GM18519 (cell line): ENCODE measurements around the gene ALOX12.

ENCODE experiments used
- ATAC-seq: cut with Tn5 transposase; IDR thresholded peaks from one replicate; pipeline ENCODE4 v1.9.1; 2021; ENCODE audit warnings: mild to moderate bottlenecking, moderate library complexity; ENCODE audit not compliant: unreplicated experiment, low FRiP score

ALOX12 gene

DNA sequence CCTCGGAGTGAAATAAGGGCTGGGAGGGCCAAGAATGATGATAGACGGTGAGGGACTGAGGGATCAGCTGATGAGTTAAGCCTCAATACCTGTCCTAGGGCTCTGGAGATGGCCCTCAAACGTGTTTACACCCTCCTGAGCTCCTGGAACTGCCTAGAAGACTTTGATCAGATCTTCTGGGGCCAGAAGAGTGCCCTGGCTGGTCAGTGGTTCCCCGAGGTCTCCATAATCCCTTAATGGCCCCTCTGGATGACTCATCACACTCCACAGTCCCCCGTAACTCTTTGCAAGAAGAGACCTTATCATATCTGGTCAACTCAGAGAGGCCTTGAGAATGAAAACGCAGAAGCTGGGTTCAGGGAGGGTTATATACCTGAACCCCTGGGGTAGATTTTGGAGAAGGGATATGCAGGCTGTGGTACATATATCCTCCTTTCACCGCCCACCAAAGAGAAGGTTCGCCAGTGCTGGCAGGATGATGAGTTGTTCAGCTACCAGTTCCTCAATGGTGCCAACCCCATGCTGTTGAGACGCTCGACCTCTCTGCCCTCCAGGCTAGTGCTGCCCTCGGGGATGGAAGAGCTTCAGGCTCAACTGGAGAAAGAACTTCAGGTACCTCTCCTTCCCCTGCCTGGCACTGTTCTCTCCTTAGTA, 3.1 kb downstream of the ALOX12 start:
- ATAC-seq: no peak

DNA sequence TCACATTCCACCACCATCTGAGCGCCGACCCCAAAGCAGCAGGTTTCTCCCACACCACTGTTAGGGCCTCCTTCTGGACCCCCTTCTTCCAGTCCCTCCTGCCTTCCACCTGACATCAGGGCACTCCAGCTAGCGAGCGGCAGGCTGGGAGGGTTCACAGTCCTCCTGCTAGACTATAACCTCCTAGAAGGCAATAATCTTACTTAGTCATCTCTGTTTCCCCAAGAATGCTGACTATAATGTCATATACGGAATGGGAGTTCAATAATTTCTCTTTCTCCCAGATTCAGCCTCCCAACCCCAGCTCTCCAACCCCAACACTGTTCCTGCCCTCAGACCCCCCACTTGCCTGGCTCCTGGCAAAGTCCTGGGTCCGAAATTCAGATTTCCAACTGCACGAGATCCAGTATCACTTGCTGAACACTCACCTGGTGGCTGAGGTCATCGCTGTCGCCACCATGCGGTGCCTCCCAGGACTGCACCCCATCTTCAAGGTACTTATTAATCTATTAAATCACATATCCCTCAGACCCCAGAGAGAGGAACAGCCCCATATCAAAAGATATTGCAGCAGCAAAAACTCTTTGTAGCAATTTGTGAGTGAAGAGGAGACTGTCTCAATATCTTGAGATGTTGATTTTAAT, 5.6 kb downstream of the ALOX12 start:
- no peak for ATAC-seq

DNA sequence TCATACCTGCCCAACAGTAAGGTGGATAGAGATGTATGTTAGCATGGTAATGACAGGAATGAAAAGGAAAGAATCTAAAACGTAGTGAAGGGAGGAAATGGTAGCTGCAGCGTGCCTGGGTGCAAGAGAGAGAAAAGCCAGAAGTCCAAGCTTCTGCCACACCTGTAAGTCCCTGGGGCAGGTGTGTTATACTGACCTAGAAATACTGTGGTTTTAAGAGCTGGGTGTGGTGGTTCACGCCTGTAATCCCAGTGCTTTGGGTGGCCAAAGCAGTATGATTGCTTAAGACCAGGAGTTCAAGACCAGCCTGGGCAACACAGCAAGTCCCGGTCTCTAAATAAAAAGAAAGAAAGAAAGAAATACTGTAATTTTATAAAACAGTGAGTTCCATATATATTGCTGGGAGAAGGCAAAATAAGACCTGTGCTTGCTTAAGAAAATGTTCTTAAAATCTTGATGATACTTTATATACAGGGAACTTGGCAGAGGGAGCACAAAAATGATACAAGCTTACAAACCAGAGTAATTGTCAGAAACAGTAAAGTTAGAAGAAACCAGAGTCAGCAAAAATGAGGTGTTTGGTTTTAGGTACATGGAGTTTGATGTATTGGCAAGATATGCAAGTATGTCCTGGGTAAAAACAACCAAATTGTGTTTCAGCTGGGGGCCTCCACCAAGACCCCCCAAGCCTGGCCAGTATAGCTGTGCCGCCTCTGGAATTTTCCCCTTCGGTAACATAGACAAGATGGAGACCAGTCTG, 6.6 kb downstream of the ALOX12 start:
- ATAC-seq: no peak

DNA sequence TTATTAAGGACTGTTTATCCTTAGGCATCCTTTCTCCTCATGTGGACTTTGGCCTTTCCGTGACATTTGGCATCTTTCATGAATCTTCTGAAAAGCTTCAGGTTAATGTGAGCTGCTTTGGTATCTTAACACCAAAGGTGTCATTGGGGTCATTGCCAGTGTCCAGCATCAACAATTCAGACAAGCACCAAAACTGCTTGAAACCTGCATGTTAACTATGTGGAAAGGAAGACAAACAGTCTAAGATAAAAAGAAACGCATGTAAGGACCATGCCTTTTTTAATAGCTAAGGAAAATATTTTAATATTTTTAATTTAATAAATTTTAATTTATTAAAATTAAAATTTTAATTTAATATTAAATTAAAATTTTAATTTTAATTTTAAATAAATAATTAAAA, 7.9 kb downstream of the ALOX12 start:
- ATAC-seq: no peak

DNA sequence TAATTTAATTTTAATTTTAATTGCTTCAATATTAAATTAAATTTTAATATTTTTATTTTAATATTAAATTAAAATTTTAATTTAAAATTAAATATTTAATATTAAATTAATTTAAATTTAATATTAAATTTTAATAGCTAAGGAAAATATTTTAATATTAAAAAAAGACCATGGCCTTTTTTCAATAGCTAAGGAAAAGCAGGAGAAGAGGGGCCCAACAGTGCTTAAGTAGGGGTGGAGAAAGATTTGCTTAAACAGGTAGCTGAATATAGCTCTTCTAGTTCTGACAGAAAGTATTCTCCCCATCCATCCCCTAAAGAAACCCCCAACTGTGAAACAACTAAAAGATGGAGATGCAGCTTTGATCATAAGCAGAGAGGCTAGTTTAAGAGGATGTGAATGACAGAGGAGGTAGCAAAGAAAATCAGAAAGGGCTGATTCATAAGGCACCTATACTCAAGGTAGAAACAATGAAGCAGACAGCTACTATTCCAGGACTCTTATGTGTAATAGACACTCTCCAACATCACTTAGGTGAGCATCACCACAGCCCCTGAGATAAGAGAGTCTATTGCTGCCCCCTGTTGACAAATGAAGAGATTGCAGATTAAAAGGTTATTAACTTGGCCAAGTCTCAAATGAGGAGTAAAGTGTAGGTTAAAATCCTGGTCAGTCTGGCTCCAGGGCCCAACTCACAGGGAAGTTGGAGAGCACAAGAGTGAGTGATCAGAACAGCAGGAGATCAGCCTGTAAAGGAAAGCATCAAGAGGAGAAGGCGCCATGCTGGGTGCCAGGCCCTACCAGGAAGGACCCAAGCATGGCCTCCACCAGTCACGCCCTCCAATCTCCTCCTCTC, 8.8 kb downstream of the ALOX12 start:
- no peak for ATAC-seq

DNA sequence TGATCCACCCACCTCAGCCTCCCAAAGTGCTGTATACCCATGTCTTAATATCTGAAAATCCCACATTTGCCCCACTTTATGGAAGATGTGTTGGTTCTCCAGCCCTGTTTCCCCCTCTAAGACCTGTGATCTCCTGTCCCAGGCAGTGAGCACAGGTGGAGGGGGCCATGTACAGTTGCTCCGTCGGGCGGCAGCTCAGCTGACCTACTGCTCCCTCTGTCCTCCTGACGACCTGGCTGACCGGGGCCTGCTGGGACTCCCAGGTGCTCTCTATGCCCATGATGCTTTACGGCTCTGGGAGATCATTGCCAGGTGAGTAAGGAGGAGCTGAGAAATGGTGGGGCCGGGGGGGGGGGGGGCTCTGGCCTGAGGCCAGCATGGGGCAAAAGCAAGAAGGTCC, 9.9 kb downstream of the ALOX12 start:
- ATAC-seq: no peak

DNA sequence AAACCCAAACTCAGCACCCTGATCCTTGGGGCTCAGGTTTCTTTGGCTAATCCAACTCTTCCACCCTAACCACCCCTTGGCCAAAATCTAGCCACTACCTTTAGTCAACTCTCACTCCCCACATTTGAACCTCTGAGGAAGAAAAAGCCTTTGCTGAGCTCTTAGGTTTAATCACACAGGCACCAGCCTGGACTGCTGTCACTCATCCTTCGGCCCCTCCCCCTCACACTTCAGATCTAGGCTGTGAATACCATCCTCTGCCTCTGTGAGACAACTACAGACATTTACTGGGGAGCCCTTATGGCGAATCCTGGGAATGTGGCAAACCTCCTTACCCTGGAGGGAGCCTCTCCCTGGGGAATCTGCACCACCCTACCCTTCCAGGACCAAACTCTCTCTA, 11.3 kb downstream of the ALOX12 start:
- no peak for ATAC-seq

DNA sequence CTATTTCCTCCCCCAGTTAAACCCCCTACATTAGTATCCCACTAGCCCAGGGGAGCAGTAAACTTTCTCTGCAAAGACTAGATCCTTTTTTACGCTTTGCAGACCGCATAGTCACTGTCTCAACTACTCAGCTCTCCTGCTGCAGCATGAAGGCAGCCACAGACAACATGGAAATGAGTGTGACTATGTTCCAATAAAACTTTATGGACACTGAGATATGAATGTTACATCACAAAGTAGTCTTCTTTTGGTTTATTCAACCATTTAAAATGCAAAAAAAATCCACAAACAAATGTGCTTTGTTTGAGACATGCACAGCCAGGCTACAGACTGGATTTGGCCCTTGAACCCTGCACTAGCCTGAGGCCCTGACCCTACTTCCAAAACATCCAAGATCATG, 14.7 kb downstream of the ALOX12 start:
- no peak for ATAC-seq

DNA sequence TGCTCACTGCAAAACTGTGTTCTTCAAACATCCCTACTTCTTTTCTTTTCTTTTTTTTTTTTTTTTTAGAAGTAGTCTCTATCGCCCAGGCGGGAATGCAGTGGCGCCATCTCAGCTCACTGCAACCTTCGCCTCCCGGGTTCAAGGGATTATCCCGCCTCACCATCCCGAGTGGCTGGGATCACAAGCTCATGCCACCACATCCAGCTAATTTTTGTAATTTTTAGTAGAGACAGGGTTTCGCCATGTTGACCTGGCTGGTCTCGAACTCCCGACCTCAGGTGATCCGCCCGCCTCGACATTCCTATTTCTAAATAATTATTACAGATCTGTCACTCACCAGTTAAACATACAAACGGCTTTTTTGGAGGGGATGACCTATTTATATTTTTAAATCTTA, 15.6 kb downstream of the ALOX12 start:
- no peak for ATAC-seq

DNA sequence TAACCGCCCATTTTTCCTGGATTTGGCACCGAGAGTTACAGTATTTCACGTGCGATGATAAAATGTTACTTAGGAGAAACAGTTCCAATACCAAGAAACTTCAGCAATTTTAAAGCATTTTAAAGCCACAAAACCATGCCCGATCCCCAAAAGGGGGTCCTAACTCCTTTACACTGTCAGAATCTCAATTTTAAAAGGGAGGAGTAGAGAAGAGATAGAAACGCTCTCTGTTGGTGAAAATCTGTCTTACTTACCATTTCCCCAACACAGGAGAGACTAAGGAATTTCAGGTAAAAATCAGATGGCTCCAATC, 16.0 kb downstream of the ALOX12 start:
- ATAC-seq: no peak

DNA sequence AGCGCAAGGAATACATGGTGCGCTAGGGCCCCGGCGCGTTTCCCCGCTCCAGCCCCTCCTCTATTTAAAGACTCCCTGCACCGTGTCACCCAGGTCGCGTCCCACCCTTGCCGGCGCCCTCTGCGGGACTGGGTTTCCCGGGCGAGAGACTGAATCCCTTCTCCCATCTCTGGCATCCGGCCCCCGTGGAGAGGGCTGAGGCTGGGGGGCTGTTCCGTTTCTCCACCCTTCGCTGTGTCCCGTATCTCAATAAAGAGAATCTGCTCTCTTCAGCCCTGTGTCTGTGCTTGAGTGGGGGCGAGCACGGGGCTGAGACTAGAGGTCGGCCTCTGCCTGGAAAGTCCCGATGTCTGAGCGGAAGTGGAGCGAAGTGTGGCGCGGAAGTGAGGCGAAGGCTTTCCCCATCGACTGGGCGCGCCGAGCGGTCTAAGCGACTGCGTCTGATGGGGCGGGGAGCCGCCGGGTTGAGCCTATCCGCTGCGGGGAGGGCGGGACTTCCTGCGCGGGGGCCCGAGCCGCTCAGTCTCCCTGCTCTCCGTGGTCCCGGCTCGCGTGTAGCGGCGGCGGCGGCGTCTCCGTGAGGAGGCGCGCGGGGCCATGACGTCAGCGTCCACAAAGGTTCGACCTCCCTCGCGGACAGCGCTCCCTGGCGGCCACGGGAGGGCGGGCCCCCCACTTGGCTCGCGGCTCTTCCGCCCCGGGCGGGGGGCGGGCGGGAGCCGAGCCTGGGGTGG, 18.6 kb downstream of the ALOX12 start:
- ATAC-seq: peak; percentile 66

DNA sequence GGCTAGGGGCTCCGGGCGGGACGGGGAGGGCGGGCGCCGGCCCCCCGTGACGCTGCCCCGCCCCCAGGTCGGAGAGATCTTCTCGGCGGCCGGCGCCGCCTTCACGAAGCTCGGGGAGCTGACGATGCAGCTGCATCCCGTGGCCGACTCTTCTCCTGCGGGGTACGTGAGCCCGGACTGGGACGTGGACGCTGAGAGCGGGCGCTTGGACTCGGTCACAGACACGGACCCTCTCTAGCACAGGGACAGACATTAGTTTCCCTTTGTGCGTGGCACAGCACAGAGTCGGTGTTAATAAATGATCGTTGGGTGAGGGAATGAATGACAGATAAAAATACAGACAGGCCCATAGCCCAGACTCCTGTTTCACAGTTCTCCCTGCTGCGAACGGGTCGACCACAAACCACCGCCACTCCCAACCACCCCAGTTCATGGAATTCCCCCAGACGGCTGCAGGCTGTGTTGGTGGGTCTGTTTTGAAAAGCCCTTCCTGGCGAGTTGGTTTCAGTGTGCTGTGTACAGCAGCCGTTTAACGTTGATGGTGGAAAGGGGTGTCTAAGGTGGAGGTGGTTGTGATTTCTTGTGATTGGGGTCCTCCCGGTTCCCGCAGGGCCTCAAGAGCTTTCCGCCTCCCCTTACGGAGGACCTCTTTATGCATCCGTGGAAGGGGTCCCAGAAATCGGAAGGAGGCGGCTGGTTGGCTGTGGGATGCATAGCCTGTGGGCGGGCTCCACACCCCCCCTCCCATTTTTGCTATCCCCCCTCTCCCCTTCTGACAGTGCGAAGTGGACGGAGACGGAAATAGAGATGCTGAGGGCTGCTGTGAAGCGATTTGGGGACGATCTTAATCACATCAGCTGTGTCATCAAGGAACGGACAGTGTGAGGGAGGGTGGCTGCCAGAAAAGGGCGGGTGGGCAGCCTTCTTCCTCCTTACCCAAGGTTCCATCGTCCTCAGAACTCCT, 19.4 kb downstream of the ALOX12 start:
- peak; percentile 7 for ATAC-seq

DNA sequence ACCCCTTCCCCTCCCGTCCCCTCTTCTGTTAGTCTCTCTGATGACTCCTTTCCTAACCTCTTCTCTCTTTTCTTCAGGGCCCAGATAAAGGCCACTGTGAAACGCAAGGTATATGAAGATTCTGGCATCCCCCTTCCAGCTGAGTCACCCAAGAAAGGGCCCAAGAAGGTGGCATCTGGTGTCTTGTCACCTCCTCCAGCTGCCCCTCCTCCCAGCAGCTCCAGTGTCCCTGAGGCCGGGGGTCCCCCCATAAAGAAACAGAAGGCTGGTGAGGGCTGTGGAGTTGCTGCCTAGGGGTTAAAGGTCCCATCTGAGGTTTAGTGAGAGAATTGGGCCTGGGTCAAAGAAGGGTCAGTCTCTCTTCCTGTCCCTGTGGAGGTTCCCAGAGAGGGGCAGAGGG, 20.6 kb downstream of the ALOX12 start:
- ATAC-seq: no peak

DNA sequence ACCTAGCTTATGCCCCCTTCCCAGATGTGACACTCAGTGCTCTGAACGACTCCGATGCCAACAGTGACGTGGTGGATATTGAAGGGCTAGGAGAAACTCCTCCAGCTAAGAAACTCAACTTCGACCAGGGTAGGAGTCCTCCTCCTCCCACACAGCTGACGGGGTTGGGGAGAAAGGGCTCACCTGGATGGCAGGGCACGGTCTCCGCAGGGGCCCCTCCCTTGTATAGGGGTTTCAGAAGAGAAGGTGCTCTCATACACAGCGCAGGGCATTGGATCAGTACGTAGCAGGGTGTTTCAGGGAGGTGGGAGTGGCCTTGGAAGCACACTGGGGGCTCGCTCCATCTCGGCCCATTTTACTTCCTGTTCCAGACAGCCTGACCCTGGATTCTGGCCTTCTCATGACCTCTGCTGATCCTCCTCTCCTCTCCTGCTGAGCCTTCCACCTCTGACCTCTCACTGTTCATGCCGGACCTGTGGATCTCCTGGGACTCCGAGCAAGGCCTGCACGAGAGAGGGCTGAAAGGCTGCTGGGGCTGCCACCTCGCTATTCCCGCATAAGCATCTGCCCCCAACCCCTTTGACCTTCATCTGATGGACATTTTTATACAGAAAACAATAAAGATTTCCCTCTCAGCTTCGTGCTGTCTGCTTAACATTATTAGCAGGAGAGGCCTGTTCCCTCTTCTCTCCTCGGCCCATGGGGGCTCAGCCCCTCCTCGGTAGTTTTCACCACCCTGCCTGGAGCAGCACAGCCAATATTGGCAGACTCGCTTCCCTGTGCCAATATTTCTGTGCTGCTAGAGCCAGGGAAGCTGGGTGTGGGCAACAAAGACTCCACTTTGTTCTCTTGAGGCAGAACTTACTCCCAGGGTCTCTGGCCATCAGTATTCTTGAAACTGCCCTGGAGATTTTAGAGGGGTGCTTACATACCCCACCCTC, 21.3 kb downstream of the ALOX12 start:
- ATAC-seq: no peak

DNA sequence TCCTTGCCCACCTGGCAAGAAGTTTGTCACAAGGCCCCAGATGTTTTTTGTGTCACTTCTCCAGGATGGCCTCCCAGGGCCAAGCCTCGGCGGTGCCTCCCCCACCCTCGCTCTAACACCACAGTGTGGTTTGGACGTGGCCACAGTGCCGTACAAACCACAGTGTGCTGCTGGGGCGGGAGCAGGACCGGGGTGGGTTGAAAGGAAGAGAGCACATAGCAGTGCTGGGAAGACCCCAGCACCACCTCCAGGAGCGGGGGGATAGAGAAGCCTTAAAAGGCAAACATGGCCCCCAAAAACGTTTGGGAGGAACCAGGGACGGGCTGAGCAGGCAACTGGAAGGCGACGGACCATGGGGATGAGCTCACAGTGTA, 22.0 kb downstream of the ALOX12 start:
- no peak for ATAC-seq

DNA sequence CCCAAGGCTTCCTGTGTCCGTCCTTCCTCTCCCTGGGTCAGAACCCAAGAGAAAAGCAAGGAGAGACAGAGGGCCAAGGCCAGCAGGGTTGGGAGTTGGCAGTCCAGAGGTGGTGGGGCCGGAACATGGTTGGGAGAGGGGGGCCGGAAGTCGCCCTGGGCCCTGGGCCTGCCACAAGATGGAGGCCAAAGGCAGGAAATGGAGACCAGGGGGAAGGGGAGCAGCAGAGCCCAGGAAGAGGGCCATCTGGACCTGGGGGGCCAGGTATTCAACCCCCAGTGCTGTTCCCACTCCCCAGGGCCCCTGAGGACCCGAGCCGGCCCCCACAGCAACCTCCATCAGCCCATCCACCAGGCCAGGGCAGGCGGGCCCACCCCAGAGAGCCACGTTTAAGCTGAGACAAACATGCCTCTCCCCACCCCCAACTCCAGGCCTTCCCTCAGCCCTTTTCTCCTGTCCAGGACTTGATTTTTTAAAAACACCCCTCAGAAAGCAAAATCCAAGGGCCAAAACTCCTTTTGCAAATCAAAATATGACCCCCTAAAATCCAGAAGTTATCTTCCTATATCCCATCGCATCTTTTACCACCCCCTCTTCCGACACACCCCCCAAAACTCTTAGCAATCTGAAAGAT, 22.6 kb downstream of the ALOX12 start:
- ATAC-seq: no peak

DNA sequence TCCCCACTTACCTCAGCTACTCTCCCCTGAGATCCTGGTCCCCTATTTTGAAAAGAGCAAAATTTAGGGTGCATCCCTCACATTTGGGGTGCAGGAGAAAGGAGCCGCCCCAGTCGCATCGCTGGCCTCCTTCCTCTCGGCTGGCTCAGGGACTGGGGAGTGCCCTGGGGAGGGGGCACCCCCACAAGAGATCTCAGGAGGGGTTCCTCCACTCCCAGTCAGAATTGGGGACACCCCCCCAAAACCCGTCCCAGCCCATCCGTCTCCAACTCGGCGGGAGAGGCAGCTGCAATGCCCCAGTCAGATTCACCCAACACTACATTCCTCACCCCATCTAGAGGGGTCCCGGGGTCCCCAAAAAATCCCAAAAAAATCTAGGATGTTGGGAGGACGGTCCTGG, 23.5 kb downstream of the ALOX12 start:
- no peak for ATAC-seq
